MM.1S (cell line): Measurements from ENCODE around the gene UNC93A.
"Not testable (repeated sequence)": the region's sequence is repeated elsewhere in the genome, so short reads cannot be mapped to it uniquely, and the experiment has no call there.

Experiments used
- DNase-seq: peaks from one replicate; pipeline ENCODE4 v3.0.0-alpha.2; 2015
- H2AFZ ChIP-seq: fragments of 300-600 bp; sonication (generic); 2 replicates; pipeline ENCODE4 v1.6.0; 2016; ENCODE audit warnings: antibody characterized with exemption, low read length
- H3F3A ChIP-seq: fragments of 300-600 bp; sonication (generic); 2 replicates; pipeline ENCODE4 v1.6.1; 2016; ENCODE audit warnings: mild to moderate bottlenecking, antibody characterized with exemption, low read length, moderate library complexity, mixed read lengths; ENCODE audit not compliant: insufficient read depth
- H3K27ac ChIP-seq: fragments of 300-600 bp; sonication (generic); 2 replicates; pipeline ENCODE4 v1.5.1; 2016; ENCODE audit warnings: mild to moderate bottlenecking, low read length
- H3K27me3 ChIP-seq: fragments of 300-600 bp; sonication (generic); replicated peaks from 2 replicates; pipeline ENCODE4 v1.6.0; 2016; ENCODE audit warnings: low read length; ENCODE audit not compliant: insufficient read depth
- H3K36me3 ChIP-seq: fragments of 300-600 bp; sonication (generic); replicated peaks from 2 replicates; pipeline ENCODE4 v1.6.1; 2016; ENCODE audit warnings: mild to moderate bottlenecking, low read length, mixed read lengths; ENCODE audit not compliant: insufficient read depth
- H3K4me1 ChIP-seq: fragments of 300-600 bp; sonication (generic); 2 replicates; pipeline ENCODE4 v1.6.1; 2016; ENCODE audit warnings: low read length, mixed read lengths
- H3K4me2 ChIP-seq: fragments of 300-600 bp; sonication (generic); 2 replicates; pipeline ENCODE4 v1.6.0; 2016; ENCODE audit warnings: low read depth, low read length
- H3K4me3 ChIP-seq: fragments of 300-600 bp; sonication (generic); 2 replicates; pipeline ENCODE4 v1.5.1; 2016; ENCODE audit warnings: low read length, mixed read lengths
- H3K79me2 ChIP-seq: fragments of 300-600 bp; sonication (generic); 2 replicates; pipeline ENCODE4 v1.6.1; 2016; ENCODE audit warnings: mixed run types, low read length, mixed read lengths
- H3K9ac ChIP-seq: fragments of 300-600 bp; sonication (generic); 2 replicates; pipeline ENCODE4 v1.6.1; 2016; ENCODE audit warnings: low read length, mixed read lengths
- H3K9me2 ChIP-seq: fragments of 300-600 bp; sonication (generic); replicated peaks from 2 replicates; pipeline ENCODE4 v1.6.1; 2016; ENCODE audit warnings: mild to moderate bottlenecking, low read length, mixed read lengths; ENCODE audit not compliant: insufficient read depth
- H3K9me3 ChIP-seq: fragments of 300-600 bp; sonication (generic); replicated peaks from 2 replicates; pipeline ENCODE4 v1.6.1; 2016; ENCODE audit warnings: mild to moderate bottlenecking, low read length, mixed read lengths; ENCODE audit not compliant: insufficient read depth
- H4K20me1 ChIP-seq: fragments of 300-600 bp; sonication (generic); 2 replicates; pipeline ENCODE4 v1.6.1; 2016; ENCODE audit warnings: mild to moderate bottlenecking, low read length, moderate library complexity, mixed read lengths; ENCODE audit not compliant: insufficient read depth
- EZH2 ChIP-seq: fragments of 300-600 bp; sonication (generic); optimal IDR thresholded peaks from 2 replicates; pipeline ENCODE3; 2017; ENCODE audit warnings: low read depth, mild to moderate bottlenecking, antibody characterized with exemption, low read length, mixed read lengths
- EZH2phosphoT487 ChIP-seq: fragments of 300-600 bp; sonication (generic); IDR thresholded peaks from 2 replicates; pipeline ENCODE4 v1.6.1; 2018; ENCODE audit warnings: antibody characterized with exemption, low read length
- TF ChIP-seq, protein P1 (sequence below): fragments of 300-600 bp; sonication (generic); IDR thresholded peaks from 2 replicates; pipeline ENCODE4 v1.5.1; 2016; ENCODE audit warnings: antibody characterized with exemption, low read length, mixed read lengths

The UNC93A gene

GRCh38 chr6:167247814-167248595 is 43.1 kb upstream of the UNC93A start:
- no peak for DNase-seq
- no peak overlapping the region for H3K4me3 ChIP-seq
- no peaks in the 10 kb centered on the region for H3K27me3 ChIP-seq
- TF ChIP-seq, protein P1, sequence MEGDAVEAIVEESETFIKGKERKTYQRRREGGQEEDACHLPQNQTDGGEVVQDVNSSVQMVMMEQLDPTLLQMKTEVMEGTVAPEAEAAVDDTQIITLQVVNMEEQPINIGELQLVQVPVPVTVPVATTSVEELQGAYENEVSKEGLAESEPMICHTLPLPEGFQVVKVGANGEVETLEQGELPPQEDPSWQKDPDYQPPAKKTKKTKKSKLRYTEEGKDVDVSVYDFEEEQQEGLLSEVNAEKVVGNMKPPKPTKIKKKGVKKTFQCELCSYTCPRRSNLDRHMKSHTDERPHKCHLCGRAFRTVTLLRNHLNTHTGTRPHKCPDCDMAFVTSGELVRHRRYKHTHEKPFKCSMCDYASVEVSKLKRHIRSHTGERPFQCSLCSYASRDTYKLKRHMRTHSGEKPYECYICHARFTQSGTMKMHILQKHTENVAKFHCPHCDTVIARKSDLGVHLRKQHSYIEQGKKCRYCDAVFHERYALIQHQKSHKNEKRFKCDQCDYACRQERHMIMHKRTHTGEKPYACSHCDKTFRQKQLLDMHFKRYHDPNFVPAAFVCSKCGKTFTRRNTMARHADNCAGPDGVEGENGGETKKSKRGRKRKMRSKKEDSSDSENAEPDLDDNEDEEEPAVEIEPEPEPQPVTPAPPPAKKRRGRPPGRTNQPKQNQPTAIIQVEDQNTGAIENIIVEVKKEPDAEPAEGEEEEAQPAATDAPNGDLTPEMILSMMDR: no peak
- no peak for TF ChIP-seq EZH2phosphoT487
- TF ChIP-seq EZH2: no peak
- H3K79me2 ChIP-seq: no peaks in the 10 kb centered on the region
- no peaks in the 10 kb centered on the region for H3K9me2 ChIP-seq
- H3K27ac ChIP-seq: no peak overlapping the region
- H3K36me3 ChIP-seq: no peaks in the 10 kb centered on the region
- H3K4me2 ChIP-seq: no peak overlapping the region
- H3F3A ChIP-seq: no peaks in the 10 kb centered on the region
- no peaks in the 10 kb centered on the region for H3K4me1 ChIP-seq
- no peak overlapping the region for H2AFZ ChIP-seq
- H4K20me1 ChIP-seq: no peaks in the 10 kb centered on the region
- H3K9me3 ChIP-seq: no peaks in the 10 kb centered on the region
- no peak overlapping the region for H3K9ac ChIP-seq

GRCh38 chr6:167248878-167249455 is 42.1 kb upstream of the UNC93A start:
- not testable (repeated sequence) for H4K20me1 ChIP-seq, H3K9ac ChIP-seq, H3K9me3 ChIP-seq, H3F3A ChIP-seq, H3K36me3 ChIP-seq, H3K4me1 ChIP-seq, H3K27me3 ChIP-seq, DNase-seq, H3K27ac ChIP-seq, H2AFZ ChIP-seq, H3K4me2 ChIP-seq, H3K4me3 ChIP-seq, H3K79me2 ChIP-seq, H3K9me2 ChIP-seq

GRCh38 chr6:167252271-167252670 is 38.8 kb upstream of the UNC93A start:
- Histone ChIP-seq H3K9me3 (no peaks in the 10 kb centered on the region), H3K36me3 (no peaks in the 10 kb centered on the region), H2AFZ (no peak overlapping the region), H3K79me2 (no peaks in the 10 kb centered on the region), H3K4me2 (no peak overlapping the region), H4K20me1 (no peaks in the 10 kb centered on the region), H3K27me3 (no peaks in the 10 kb centered on the region), H3F3A (no peaks in the 10 kb centered on the region), H3K9me2 (no peaks in the 10 kb centered on the region), H3K4me1 (no peaks in the 10 kb centered on the region), H3K9ac (no peak overlapping the region), H3K27ac (no peak overlapping the region), H3K4me3 (no peak overlapping the region)
- no peak for DNase-seq
- TF ChIP-seq, protein P1: no peak
- no peak for TF ChIP-seq EZH2
- TF ChIP-seq EZH2phosphoT487: no peak
